ENCODE data around the gene TMEM38A.
A peak's percentile ranks its signal among the peaks of the same experiment; 100 is the strongest.

The TMEM38A gene, protein sequence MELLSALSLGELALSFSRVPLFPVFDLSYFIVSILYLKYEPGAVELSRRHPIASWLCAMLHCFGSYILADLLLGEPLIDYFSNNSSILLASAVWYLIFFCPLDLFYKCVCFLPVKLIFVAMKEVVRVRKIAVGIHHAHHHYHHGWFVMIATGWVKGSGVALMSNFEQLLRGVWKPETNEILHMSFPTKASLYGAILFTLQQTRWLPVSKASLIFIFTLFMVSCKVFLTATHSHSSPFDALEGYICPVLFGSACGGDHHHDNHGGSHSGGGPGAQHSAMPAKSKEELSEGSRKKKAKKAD

DNA sequence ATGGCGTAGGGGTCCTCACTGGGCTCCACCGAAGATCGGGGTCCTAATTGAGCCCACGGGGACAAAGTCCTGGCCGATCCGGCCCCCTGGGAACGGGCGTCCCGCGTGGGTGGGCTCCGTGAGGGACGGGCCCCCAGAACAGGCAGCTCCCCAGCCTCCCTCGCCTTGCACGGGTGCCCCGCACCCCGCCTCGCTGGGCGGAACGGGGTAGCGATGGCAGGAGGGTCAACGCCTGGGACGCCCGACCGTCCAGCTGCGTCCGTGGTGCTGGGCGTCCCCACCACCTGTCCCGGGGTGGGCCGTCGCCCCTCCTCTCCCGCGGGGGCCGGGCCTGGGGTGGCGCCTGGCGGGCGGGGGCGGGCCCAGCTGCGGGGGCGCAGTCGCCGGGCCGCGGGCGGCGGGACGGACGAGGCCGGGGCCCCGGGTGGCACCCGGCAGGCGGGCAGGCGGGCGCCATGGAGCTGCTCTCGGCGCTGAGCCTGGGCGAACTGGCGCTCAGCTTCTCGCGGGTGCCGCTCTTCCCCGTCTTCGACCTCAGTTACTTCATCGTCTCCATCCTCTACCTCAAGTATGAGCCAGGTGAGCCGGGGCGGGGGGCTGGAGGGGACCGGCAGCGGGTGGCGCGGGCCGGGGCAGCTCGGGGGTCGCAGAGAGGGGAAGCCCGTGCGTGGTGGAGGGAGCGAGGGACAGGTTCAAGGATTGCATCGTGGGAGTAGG, at the start of gene TMEM38A:
TMEM38A (plus strand) TSS at position 377 of the 717 bp plus-strand sequence; CDS start at position 456, 79 bp downstream.
- DNase-seq (ENCODE audit: low read depth in 2 of 2, low spot score in 1 of 2) = peak in 1 of 2 donors; percentile 5

DNA sequence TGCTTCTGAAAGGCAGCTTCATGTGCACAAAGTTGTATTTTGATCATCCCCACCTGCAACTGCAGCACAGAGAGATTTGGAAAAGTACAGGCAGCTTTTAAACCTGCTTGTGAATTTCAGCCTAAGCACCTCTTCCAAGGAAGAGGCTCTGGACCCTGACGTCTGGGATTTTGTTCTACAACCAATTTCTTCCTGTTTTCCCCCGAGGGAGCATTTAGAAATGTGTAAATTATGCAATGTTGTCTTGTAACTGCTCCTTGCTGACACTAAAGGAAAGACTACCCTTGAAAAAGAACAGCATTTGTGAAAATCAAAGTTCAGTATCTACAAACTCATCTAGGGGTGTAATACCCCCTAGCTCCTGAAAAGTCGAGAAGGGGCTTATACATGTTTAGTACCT, 48.3 kb upstream of the TMEM38A start:
- no peak for DNase-seq (ENCODE audit: low read depth in 2 of 2, low spot score in 1 of 2)

DNA sequence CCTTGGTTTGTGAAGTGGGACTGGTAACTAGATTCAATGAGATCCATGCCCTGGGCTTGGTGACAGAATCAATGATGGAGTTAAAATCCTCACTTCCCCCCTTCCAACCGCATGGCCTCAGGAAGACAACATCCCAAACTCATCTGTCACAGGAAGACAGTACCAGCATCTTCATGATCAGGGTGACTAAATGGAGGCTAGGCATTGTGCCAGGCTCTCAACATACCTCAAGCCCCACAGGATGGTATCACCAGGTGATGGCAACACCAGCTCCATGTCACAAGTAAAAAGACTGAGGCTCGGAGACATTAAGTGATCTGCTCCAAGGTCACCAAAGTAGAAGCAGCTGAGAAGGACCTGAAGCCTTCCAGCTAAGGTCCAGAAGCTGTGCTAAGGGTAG, 47.1 kb upstream of the TMEM38A start:
- no peak for DNase-seq (ENCODE audit: low read depth in 2 of 2, low spot score in 1 of 2)

DNA sequence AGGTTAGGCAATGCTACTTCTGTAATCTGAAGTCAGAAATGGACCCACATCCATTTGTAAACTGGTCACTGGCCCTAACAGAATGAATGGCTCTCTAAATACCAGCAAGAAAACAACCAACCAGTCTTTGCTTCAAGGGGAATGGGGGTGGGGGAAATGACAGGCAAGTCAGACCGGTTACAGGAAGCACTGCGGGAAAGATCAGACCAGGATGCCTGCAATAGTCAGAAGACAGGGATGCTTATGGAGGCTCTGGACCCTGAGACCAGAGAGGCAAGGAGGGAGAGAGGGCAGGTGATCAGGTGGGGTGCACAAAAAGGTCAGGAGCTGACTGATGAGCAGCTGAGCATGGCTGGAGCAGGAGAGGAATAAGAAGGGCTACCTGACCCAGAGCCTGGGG, 46.0 kb upstream of the TMEM38A start:
- DNase-seq (ENCODE audit: low read depth in 2 of 2, low spot score in 1 of 2) = no peak

DNA sequence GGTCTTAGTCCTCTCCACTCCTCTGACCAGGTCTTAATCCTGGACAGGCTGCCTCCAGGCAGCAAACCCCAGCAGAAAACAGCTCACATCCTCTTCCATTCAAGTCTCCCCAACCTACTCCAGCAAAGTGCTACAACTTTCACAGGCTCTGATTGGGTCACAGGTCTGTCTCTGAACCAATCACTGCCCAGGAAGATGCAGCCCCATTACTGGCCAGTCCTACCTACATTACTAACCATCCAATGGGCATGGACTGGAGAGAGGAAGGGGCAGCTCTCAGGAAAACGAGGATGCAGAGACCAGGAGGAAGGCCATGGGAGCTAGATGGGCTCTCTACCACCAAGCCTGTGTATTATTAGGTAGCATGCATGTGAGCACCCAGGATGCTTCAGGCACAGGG, 45.1 kb upstream of the TMEM38A start:
- DNase-seq (ENCODE audit: low read depth in 2 of 2, low spot score in 1 of 2) = no peak

DNA sequence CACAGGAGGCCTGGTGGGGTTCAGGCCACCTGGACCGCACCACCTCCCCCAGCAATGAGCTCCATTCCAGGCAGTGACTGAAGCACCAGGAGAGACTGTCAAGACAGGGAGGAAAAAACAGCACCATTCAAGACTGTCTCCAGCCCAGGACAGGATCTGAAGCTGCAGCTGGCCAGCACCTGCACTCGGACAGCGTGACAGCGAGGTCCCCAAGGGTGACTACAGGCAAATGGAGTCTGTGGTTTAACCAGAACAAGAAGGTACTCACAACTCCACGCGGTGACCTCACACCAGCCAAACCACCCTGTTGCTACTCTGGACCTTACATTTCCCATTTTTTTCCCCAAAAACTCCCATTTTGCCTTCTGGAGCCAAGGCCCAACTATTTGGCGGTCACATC, 42.7 kb upstream of the TMEM38A start:
- no peak for DNase-seq (ENCODE audit: low read depth in 2 of 2, low spot score in 1 of 2)

DNA sequence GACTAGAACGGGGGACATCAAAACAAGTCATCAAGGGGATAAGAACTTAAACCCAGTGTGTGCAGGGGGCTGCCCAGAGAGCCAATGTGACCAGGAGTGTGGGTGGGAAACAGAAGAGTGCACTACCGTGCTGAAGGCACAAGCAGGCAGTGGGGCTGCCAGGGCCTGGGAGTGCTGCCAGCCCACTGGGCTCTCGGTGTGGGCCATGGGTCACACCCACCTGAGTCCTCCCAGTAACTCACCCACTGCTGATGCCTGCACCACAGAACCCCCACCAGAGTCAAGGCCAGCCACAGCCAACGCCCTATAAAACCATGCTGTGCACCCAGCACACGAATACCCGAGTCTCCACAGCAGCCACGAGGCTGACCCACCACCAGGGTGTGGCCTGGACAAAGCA, 41.5 kb upstream of the TMEM38A start:
- no peak for DNase-seq (ENCODE audit: low read depth in 2 of 2, low spot score in 1 of 2)

DNA sequence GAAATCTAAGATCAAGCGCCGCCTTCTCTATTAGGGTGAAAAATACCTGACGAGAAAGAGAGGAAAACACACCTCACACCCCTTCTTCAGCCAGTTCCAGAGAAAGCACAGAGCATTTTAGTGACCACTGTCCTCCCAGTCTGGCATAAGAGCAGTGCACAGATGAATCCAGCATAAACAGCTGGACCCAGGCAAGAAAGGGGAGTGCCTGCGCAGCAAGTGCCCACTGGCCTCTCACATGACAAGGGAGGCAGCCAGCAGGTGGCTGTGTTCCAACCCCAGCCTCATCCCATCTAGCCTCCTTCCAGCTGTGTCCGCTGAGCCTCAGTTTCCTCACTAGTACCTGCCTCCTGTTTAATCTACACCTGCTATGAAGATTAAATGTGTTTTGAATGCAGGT, 40.9 kb upstream of the TMEM38A start:
- DNase-seq (ENCODE audit: low read depth in 2 of 2, low spot score in 1 of 2) = no peak

DNA sequence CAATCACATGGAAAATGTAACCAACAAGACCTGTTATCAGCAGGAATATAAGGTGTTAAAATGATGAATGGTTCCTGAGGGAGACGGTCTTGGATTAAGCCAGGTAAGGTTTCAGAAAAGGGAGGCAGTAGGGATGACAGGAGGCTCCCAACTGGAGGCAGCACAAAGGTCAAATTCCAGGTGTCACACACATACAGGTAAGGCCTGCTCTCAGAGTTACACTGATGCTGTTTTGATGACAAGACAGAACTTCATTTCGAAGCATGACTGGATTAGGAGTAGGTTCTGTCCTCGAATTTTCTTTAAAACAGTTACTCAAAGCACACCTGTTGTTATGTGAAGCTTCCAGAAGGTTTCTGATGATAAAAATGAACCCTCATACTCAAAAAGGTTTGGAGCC, 40.4 kb upstream of the TMEM38A start:
- DNase-seq (ENCODE audit: low read depth in 2 of 2, low spot score in 1 of 2) = no peak

DNA sequence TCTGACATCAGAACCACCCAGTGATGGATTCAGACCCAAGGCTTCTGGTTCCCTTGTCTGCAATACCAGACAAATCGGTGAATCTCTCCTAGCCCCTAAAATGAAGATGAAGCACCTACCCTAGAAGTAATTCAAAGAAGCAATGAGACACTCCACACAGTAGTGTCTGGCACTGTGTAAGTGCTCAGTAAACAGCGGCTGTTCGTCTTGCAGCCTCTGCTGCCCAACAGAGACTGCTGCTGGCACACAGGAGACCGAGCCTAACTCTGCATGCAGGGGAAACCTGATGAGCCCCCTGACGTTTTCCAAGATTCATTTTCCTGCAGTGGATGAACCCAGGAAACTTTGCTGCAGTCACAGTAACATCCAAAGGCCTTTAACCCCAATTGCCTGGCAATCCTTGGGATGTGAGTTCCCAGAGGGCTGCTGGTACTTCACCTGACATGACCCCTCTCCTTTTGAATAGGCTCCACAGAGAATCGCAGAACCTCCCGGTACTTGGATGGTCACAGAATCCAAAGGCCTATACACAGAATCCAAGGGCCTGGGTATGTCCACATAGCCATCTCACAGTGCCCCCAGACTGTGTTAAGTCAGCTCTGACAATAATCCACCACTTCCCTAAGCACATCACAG, 39.7 kb upstream of the TMEM38A start:
- no peak for DNase-seq (ENCODE audit: low read depth in 2 of 2, low spot score in 1 of 2)

DNA sequence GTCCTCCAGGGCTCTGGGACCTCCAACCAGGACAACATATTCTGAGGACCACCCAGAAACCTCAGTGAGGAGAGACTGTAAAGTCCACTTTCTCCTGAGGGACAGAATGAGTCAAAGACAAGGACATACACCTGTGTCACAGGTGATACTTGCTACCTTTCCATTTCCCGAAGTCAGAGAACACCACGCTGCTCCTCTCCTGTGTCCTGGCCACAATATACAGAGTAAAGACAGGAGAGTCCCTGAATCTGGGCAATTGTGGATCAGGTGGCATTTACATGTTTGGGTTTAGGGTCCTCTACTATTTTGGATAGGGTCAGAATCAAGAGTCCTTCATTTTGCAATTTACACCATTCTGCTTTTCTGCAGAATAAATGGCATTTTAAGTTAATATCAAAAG, 37.9 kb upstream of the TMEM38A start:
- no peak for DNase-seq (ENCODE audit: low read depth in 2 of 2, low spot score in 1 of 2)

DNA sequence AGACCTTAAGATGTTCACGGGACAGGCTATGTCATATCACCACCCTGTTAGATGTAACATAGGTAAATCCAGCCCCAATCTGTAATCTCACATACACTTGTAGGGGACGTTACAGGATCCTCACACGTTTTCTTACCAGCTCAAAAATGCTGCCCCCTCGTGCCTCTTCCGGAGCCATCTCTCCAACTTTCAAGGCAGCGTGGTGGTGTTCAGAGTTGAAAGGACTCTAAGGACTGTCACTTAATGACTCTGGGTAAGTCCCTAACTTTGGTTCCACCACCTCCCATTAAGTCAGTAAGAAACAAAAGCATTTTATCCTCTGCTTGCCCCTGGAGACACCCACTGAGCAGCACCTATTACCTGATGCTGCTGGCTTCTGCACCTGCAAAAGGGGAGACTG, 37.4 kb upstream of the TMEM38A start:
- no peak for DNase-seq (ENCODE audit: low read depth in 2 of 2, low spot score in 1 of 2)

DNA sequence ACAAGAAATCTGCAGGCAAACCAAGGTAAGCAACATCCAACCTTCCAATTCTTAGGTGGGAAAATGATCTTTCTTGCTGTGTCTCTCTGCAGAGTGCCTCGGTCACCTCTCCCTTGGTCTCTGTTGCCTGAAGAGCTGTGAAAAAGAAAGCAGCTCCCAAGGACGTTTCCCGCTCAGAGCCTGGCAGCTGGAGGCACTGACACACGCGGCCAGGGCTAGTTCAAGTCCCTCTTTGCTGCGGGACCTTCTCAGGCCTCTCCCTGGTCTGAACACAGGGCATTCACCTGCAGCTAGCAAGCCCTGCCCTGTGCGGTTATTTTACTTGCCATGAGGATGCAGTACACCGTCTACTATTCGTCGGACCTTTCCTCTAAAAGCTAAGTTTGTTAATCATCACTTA, 36.7 kb upstream of the TMEM38A start:
- no peak for DNase-seq (ENCODE audit: low read depth in 2 of 2, low spot score in 1 of 2)

DNA sequence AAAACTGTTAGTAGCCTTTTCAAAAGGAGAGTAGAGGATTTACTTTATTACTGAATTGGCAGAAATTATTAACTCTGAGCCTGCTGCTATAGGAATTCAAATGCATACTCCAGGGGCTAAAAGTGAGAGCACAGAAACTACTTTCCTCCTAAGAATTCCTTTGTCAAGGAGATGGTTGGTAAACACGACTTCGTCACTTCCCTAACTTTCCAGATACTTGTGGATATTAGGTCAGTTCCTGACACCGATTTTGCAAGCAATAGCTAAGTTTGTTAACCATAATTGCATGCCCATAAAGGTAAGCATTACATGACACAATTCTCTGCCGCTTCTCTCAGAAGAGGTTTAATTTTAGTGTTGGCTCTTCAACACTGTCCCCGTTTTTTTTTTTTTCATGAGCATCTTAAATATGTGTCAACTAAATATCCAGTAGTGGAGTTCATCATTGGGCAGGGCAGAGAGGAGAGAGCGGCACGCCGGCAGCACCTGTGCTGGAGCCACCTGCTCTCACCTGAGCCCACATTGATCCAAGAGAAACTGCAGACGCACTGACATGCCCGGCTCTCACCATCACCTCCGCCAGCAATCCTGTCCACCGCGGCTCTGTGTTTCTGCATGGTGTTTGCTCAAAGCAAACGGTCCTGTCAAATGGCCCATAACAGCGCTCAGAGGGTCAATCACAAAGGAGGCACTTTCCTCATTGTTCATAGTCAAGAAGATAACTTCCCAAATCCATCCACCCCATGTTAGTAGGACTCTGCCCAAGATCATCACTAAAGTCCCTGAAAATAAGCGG, 35.6 kb upstream of the TMEM38A start:
- DNase-seq (ENCODE audit: low read depth in 2 of 2, low spot score in 1 of 2) = no peak

DNA sequence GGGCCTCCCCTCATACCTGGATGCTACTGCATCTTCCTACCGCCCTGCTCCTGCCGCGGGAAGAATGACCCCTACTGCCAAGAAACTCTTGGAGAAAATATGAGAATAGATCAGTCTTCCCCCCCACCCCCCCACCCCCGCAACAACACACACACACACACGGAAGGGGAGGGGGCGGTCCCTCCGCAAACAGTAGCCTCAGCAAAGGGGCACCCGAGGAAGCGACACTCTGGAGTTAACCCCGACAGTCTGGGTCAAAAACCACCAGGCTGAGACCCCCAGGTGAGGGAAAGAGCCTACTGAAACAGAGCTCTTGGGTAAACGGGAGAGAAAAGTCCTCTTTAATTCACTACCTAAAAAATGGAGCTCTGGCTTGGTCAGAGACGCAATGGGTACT, 34.1 kb upstream of the TMEM38A start:
- no peak for DNase-seq (ENCODE audit: low read depth in 2 of 2, low spot score in 1 of 2)

DNA sequence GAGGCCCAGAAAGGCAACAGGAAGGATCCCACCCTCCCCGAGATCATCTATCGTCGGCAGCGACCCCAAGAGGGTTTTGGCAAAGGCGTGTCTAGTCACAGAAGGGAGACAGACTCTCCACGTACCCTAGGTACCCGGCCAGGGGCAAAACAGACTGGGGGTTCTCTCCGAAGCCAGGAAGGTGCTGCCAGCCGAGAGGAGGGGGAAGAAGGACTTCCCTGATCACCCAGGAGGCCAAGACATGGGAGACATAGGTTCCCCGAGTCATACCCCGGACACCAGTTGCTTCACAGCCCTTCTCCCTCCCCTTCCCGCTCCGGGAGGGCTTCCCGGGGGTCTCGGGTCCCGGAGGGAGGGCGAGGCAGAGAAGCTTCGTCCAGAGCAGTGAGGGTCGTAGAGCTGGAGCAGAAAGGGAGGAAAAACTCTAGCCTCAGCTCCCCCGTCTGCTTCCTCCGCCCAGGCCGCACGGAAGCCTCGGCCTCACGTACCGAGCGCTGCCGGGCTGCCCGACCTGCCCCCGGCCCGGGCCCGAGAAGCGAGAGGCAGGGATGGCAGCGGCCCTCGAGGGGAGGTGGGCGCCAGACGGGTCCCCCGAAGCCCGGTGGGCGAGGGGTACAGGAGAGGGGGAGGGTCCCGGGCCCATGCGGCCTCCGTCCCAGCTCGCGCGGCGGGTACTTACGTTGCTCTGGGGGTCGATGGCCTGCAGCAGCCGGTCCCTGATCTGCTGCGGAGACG, 33.6 kb upstream of the TMEM38A start:
- DNase-seq (ENCODE audit: low read depth in 2 of 2, low spot score in 1 of 2) = no peak

DNA sequence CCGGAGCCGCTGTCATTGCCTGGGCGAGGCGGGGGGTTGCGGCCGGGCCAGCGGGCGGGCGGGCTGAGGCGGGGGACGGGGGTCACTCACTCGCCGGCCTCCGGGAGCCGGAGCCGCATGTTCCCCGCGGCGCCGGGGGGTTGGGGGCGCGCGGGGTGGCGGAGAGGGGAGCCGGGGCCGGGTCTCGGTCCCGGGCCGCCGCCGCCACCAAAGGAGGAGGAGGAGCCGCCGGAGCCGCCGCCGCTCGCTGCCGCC, 33.1 kb upstream of the TMEM38A start:
- no peak for DNase-seq (ENCODE audit: low read depth in 2 of 2, low spot score in 1 of 2)

DNA sequence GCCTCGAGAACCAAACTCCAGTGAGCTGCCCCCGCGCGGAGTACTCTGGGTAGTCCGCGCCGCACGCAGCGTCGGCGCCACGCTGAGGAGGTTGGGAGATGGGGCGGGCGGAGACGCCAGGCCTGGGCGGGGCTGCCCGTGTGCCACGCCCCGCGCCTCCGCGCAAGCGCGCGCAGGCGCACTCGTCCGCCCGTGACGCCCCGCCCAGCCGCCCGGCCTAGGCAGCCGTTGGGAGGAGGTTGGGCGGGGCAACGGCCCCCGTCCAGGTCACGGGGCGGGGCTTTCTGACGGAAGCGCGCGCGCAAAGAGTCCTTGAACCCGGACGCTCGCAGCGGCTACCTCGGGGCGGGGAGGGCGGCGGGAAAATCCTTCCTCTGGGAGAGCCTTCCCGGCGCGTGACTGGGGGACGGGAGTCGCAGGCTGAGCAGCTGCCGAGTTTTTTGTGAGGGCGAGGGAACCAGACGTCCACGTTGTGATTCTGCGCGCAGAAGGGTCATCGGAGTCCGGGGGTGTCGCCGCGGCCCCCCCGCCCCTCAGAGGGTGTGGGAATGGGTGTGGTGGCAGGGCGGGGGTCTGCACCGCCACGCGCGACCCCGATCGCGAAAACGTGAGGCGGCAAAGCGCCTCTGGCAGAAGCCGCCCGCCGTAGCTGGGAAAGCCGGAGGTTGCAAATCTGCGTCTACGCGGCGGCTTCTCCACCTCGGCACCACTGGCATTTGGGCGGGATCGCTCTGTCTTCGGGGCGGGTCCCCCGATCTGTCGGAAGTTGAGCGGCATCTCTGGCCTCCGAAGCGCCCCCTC, 32.6 kb upstream of the TMEM38A start, which contains the start of gene MED26:
MED26 (minus strand) TSS at position 22 of the 801 bp plus-strand sequence. CDS start 261 bp downstream, outside the sequence.
- DNase-seq (ENCODE audit: low read depth in 2 of 2, low spot score in 1 of 2) = peak; percentile 85 to 90

DNA sequence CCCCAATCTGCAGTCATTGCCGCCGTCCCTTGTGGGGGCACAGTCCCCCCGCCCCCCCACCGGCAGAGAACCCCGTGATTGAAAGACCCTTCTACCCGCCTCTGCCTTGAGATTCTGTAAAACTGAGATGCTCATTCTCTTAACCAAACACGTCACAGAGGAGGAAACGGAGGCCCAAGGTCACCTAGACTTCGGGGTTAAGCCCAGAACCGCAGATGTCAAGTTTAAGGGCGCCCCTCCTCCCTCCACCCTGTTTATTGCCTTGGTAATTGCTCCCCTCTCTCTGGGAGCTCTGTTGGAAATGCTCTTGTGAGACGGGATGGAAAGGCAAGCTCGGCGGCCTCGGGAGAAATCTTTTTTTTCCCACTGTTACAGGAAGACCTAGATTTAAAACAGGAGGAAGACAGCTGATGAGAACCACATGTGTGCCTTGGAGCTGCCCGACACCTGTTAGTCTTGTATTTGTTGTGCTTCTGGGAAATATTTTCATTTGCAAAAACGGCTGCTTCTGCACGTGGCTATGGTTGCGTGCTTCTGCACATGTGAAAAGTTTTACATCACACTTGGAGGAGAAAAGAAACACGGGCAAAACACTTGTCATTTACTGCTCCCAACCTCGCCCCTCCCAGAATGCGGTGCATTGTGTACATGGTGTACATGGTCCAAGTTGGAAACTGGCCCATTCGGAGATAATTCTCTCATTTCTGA, 31.8 kb upstream of the TMEM38A start:
- DNase-seq (ENCODE audit: low read depth in 2 of 2, low spot score in 1 of 2) = no peak

DNA sequence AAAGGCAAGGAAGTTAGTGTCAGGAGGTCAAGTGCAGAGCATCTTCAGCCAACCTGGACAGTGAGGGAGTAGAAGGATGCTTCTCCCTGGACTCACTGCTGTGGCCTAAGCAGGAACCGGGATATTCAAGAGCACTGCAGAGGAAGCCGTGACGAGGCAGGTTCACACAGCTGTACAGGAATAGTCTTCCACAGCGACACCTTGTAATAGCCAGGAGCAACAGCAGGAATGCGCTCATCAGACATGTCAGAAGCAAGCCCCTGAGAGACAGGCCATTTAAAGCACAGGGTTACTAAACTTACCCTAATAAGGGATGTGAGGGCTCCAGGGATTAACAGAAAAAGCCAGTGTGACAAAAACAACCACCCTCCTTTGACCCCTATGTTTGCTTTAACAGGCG, 29.5 kb upstream of the TMEM38A start:
- no peak for DNase-seq (ENCODE audit: low read depth in 2 of 2, low spot score in 1 of 2)
